Measurements from ENCODE around the gene PRM2. TPM values are rescaled to one million over a fixed set of nuclear protein-coding genes. Genes with fewer than 3 reads are reported as not detected.

PRM2 gene
- total RNA-seq, 1 donor from 2014 or later = not detected

GRCh38 chr16:11314309-11314894 lies 38.1 kb upstream of the PRM2 start:
- intact Hi-C loops (cut with micrococcal nuclease) = no loop called here
- Histone ChIP-seq H3K9me3 (replicated peaks) (no peaks in the 10 kb centered on the region), H3K27me3 (ENCODE audit: low read depth) (no peaks in the 10 kb centered on the region), H3K36me3 (no peaks in the 10 kb centered on the region), H3K27ac (replicated peaks) (no peak overlapping the region), H3K4me3 (no peak overlapping the region), H3K4me1 (peaks cover 6% of the 10 kb centered on the region)
- no peak for DNase-seq
- no peak for TF ChIP-seq CTCF (IDR thresholded peaks at IDR 0.05; ENCODE audit: borderline replicate concordance)

DNA sequence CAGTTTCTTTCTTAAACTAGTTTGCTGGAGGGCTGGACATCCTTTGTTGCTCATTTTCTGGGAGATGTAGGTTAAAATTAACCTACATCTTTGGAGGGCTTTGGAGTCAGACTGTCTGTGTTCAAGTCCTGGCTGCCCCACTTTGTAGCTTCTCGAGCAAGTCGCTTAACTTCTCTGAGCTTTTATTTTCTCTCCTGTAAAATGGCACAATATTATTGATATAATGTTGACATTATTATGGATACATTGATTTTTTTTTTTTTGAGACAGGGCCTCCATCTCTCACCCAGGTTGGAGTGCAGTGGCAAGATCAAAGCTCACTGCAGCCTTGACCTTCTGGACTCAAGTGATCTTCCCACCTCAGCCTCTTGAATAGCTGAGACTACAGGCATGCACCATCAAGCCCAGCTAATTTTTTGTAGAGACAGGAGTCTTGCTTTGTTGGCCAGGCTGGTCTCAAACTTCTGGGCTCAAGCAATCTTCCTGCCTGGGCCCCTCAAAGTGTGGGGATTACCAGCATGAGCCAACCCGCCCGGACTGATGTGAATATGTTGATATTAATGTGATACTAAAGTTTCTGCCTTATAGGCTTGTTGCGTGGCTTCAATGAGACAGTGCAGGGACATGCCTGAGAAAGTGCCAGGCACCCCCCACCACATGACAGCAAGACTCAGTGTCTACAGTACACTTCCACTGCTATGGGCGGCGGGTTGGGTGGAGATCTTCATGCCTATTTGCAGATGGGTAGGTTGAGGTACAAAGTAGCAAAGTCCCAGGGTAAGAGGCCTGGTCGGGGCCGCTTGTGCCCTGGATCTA lies 37.4 kb upstream of the PRM2 start:
- TF ChIP-seq CTCF (IDR thresholded peaks at IDR 0.05; ENCODE audit: borderline replicate concordance) = no peak

DNA sequence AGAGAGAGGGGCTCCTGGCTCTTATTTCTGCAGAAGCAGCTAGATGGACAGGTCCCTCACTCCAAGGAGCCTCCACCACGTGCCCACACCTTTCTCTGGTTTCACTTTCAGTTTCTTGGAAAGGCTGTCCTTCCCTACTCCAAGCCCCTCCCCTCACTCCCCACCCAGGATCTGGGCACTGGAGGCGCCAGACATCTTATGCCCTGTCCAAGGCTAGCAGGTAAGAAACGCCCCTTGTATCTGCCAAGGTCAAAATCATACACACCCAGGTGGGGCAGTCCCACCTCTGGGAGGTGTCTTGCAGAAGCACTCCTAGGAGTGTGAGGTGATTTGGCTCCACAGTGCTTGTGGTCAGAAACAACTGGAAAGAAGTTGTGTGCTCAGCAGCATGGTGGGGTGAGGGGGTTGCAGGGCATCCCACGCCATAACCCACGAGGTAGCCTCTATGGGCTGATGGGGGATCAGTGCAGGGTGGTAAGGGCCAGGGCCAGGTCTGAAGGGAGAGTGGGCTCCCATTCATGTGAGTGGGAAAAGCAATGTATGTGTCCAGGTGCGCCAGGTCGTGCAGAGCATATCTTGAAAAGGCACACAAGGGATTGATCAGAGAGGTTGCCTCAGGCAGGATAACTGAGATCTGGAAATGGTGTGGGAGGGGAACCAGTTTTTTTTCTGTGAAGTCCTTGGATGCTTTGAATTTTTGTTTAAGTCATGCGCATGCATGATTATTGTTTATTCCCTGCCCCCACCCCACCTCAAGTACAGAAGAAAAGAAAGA lies 36.6 kb upstream of the PRM2 start:
- intact Hi-C loops (cut with micrococcal nuclease) = no loop called here
- Histone ChIP-seq H3K36me3 (no peaks in the 10 kb centered on the region), H3K4me3 (no peak overlapping the region), H3K9me3 (replicated peaks) (no peaks in the 10 kb centered on the region), H3K27ac (replicated peaks) (no peak overlapping the region), H3K27me3 (ENCODE audit: low read depth) (no peaks in the 10 kb centered on the region), H3K4me1 (peaks cover 6% of the 10 kb centered on the region)
- TF ChIP-seq CTCF (IDR thresholded peaks at IDR 0.05; ENCODE audit: borderline replicate concordance) = no peak
- no peak for DNase-seq

More for the DNA sequence above, 37.4 kb upstream of the PRM2 start:
- intact Hi-C loops (cut with micrococcal nuclease) = no loop called here
- peaks cover 6% of the 10 kb centered on the region for H3K4me1 ChIP-seq
- H3K36me3 ChIP-seq = no peaks in the 10 kb centered on the region
- DNase-seq = no peak
- no peak overlapping the region for H3K4me3 ChIP-seq
- H3K27ac ChIP-seq (replicated peaks) = no peak overlapping the region
- no peaks in the 10 kb centered on the region for H3K27me3 ChIP-seq (ENCODE audit: low read depth)
- no peaks in the 10 kb centered on the region for H3K9me3 ChIP-seq (replicated peaks)

- Histone ChIP-seq H3K27me3 (ENCODE audit: low read depth) (no peaks in the 10 kb centered on the region), H3K27ac (replicated peaks) (peak overlapping the region; percentile 67), H3K9me3 (replicated peaks) (no peaks in the 10 kb centered on the region), H3K4me3 (no peak overlapping the region), H3K4me1 (peaks cover 6% of the 10 kb centered on the region), H3K36me3 (no peaks in the 10 kb centered on the region)
- TF ChIP-seq CTCF (IDR thresholded peaks at IDR 0.05; ENCODE audit: borderline replicate concordance) = no peak
- intact Hi-C loops (cut with micrococcal nuclease) = no loop called here
- DNase-seq = no peak
These were observed 34.8 kb upstream of the PRM2 start for GRCh38 chr16:11310997-11311561.

- Histone ChIP-seq H3K9me3 (replicated peaks) (no peaks in the 10 kb centered on the region), H3K4me1 (peaks cover 6% of the 10 kb centered on the region), H3K27ac (replicated peaks) (peak overlapping the region; percentile 67), H3K4me3 (no peak overlapping the region), H3K36me3 (no peaks in the 10 kb centered on the region), H3K27me3 (ENCODE audit: low read depth) (no peaks in the 10 kb centered on the region)
- no peak for DNase-seq
- no peak for TF ChIP-seq CTCF (IDR thresholded peaks at IDR 0.05; ENCODE audit: borderline replicate concordance)
- intact Hi-C loops (cut with micrococcal nuclease) = no loop called here
These were observed 34.3 kb upstream of the PRM2 start for GRCh38 chr16:11310634-11310977.

Measured in left ventricle myocardium inferior (tissue), 1 donor.